Measurements from ENCODE around the gene MAFF.
"Not testable (repeated sequence)": the region's sequence is repeated elsewhere in the genome, so short reads cannot be mapped to it uniquely, and the experiment has no call there.

MAFF gene

DNA sequence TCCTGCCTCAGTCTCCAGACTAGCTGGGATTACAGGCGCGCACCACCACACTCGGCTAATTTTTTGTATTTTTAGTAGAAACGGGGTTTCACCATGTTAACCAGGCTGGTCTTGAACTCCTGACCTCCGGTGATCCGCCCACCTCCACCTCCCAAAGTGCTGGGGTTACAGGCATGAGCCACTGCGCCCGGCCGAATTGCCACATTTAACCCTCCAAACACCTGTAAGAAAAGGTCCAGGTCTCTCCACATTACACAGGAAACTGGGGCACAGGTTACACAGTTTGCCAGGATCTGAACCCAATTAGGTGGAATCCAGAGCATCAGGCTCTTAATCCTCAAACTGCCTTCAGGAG, 24.2 kb upstream of the MAFF start:
- DNase-seq (ENCODE audit: low spot score), result not testable (repeated sequence)

- peak; percentile 97 for DNase-seq (ENCODE audit: low spot score)
These were observed 23.7 kb upstream of the MAFF start for GRCh38 chr22:38177926-38178604.

DNA sequence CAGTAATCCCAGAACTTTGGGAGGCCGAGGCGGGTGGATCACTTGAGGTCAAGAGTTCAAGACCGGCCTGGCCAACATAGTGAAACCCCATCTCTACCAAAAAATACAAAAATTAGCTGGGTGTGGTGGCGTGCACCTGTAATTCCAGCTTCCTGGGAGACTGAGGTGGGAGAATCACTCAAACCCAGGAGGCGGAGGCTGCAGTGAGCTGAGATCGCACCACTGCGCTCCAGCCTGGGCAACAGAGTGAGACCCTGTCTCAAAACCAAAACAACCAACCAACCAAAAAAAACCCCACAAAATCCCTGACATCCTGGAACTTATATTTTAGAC, 23.2 kb upstream of the MAFF start:
- not testable (repeated sequence) for DNase-seq (ENCODE audit: low spot score)

DNA sequence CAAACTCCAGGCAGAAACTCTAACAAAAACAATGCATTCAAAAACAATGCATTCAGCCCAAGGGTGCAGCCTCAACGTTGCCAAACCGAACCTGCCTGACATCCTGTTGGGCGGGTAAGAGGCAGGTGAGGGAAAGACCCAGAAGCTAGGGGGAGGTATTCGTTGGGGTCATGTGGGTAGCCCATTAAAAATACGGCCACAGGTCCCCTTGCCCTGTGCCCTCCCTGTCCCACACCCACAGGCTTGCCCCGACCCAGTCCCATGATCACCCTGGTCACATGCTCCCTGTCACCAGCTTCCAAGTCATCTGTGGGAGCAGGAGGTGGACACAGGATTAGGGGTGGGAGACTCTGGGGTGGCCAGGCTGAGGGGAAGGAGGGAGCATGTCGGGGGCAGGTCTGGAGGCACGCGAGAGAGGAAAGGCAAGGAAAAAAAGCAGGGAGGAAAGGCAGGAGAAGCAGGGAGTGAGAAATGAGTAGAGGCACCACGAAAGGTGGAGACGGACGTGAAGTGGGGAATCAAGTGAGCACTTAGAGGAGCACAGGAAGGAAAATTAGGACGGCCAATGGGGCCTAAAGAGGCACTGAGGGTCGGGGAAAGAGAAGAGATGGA, 20.8 kb upstream of the MAFF start:
- DNase-seq (ENCODE audit: low spot score), result peak; percentile 37

- peak; percentile 97 for DNase-seq (ENCODE audit: low spot score)
These were observed 20.2 kb upstream of the MAFF start, which contains the start of gene PLA2G6 for GRCh38 chr22:38181453-38182200. Gene PLA2G6 (minus strand): TSS chr22:38181830. CDS start chr22:38169426, 12,404 bp downstream.

- no peak for DNase-seq (ENCODE audit: low spot score)
These were observed 17.0 kb upstream of the MAFF start for GRCh38 chr22:38184788-38185187.

DNA sequence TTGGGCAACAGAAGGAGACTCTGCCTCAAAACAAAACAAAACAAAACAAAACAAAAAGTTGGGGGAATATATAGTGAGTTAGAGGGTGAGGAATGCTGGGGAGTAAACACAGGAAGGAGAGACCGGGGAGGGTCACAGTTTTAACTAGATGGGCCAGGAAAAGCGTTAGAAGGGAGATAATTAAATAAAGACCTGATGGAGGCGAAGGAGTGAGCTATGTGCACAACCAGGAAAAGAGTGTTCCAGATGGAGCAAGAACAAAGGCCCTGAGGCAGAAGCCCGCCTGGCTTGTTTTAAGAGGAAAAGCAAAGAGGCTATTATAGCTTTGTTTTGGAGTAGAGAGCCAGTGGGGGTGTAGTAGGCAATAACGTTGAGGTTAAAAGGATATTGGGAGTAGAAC, 15.4 kb upstream of the MAFF start:
- no peak for DNase-seq (ENCODE audit: low spot score)

DNA sequence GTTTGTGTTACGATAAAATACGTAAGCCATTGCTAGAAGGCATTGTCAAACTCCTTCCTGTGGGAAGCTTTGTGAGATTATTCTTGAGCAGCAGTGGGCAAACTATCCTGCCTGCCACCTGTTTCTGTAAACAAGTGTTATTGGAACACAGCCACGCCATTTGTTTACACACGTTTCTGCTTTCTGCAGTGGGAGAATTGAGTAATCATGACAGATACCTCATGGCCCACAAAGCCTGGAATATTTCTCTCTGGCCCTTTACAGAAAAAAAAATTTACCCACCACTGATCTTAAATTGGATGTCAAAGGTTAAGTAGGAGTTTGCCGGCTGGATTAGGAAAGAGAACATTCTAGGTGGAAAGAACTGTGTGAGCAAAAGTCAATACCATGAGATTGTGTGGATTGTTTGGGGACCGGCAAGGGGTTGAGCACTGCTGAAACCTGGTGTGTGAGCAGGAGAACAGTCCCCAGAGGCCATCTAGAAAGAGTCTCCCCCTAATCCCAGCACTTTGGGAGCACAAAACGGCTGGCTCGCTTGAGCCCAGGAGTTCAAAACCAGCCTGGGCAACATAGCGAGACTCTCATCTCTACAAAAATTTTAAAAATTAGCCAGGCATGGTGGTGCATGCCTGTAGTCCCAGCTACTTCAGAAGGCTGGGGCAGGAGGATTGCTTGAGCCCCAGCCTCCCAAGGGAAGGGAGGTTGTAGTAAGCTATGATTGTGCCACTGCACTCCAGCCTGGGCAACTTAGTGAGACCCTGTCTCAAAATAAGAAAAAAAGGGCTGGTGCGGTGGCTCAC, 14.2 kb upstream of the MAFF start:
- no peak for DNase-seq (ENCODE audit: low spot score)

- DNase-seq (ENCODE audit: low spot score), result no peak
These were observed 12.7 kb upstream of the MAFF start for GRCh38 chr22:38189104-38189503.

DNA sequence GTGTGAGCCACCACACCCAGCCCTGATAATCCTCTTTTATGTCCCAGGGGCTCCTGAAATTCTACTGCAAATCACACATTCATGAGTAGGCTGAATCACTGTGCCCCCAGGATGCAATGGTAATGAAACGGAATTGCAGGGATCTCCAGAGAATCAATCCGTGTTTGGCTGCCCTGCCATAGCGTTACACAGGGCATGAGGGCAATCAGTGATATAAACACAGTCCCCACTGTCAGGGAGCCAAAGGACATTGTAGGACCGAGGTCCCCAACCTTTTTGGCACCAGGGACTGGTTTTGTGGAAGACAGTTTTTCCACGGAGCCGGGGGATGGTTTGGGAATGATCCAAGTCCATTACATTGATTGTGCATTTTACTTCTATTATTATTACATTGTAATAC, 11.2 kb upstream of the MAFF start:
- DNase-seq (ENCODE audit: low spot score), result no peak

GRCh38 chr22:38191055-38191454, 10.7 kb upstream of the MAFF start:
- DNase-seq (ENCODE audit: low spot score), result no peak

GRCh38 chr22:38191731-38192474, 9.9 kb upstream of the MAFF start:
- DNase-seq (ENCODE audit: low spot score), result no peak

- no peak for DNase-seq (ENCODE audit: low spot score)
These were observed 9.3 kb upstream of the MAFF start for GRCh38 chr22:38192475-38192863.

- DNase-seq (ENCODE audit: low spot score), result no peak
These were observed 8.2 kb upstream of the MAFF start for GRCh38 chr22:38193580-38193979.

- DNase-seq (ENCODE audit: low spot score), result no peak
These were observed 4.9 kb upstream of the MAFF start for GRCh38 chr22:38196791-38197419.

DNA sequence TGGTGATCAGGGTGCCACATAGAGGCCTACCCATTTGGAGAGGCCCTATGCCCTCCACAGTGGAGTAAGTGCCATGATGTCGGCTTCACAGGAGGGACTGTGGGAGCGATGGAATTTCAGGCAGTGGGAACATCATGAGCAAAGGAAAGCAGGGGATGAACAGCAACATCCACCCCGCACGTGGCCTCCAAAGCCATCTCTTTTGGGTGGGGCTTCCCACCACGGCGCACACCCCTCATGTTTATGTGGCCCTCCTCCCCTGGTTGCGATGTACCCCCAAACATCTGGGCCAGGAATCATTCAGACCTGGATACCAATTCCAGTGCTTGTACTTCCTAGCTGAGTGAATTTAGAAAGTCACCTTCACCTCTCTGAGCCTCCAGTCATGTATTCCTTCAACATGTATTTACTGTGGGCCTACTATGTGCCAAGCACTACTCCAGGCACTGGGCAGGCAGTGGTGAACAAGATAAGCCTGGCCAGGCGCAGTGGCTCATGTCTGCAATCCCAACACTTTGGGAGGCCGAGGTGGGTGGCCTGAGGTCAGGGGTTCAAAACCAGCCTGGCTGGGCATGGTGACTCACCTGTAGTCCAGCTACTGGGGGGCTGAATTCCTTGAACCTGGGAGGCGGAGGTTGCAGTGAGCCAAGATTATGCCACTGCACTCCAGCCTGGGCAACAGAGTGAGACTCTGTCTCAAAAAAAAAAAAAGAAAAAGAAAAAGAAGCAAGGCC, 1.8 kb upstream of the MAFF start:
- DNase-seq (ENCODE audit: low spot score), result no peak

- no peak for DNase-seq (ENCODE audit: low spot score)
These were observed 453 bp upstream of the MAFF start for GRCh38 chr22:38201371-38201710.

DNA sequence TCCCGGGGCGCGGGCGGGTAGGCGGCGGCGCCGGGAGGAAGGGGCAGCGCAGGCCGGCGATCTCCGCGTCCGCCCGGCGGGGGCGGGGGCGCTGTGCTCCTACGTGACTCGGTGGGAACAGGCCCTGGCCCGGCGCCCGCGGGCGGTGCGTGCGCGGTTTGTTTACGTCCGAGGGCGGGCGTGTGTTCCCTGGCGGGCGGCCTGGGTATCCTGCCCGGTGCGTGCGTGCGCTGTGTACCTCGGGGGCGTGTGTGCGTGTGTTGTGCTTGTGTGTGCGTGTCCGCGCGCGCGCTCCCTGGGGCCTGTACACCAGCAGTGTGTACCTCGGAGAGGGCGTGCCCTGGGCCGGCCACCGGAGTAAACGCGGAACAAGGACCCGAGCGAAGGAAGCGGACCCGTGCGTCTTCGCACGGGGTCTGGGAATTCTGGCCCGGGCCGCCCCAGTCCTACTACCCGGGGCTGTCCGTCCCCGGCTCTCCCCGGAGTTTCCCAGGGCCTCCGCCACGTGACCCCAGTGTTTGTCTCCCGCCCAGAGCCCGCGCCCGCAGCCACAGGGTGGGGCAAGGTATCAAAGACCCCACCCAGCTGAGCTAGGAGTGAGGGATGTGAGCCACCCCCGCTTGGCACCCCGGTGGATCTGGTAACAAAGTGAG, 769 bp downstream of the MAFF start:
- DNase-seq (ENCODE audit: low spot score), result peak; percentile 53

DNA sequence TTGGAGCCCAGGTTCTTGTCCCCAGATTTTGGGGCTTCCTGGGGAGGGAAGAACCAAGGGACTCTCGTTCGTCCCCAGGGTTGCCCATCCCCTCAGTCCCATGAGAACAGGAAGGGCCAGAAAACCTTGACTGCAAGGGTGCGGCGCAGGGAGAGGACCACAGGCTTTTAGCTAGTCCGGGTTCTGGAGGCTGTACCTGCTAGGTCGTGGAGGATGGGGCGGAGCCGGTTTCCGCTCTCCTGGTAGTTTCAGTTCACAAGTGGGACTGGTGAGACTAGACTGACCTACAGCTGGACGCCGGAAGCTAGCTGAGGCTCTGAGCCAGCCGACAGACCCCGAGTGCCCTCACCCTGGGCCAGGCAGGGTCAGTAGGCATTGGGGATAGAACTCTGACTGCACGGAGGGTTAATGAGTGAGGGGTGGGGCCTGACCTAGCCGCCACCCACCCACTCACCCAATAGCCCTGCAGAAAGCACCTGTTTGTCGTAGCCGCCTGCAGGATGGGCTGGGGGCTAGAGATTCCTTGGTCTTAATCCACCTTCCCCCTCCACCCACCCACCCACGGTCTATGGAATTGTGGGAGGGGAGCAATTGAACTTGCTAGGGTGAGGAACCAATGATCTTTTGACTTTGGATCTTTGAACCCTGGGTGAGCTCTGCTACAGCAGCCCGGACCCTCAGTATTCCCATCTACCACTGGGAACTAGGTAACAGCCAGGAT, 1.5 kb downstream of the MAFF start:
- peak; percentile 69 for DNase-seq (ENCODE audit: low spot score)
